Measurements from ENCODE around the gene ADAMTS2. TPM values are rescaled to one million over a fixed set of nuclear protein-coding genes. Genes with fewer than 3 reads are reported as not detected.
A peak's percentile ranks its signal among the peaks of the same experiment; 100 is the strongest.

The ADAMTS2 gene
- total and polyA plus RNA-seq, 2 of the 4 experiments (the other 2 are of a cell fraction): 19.0 to 58.8 TPM

DNA sequence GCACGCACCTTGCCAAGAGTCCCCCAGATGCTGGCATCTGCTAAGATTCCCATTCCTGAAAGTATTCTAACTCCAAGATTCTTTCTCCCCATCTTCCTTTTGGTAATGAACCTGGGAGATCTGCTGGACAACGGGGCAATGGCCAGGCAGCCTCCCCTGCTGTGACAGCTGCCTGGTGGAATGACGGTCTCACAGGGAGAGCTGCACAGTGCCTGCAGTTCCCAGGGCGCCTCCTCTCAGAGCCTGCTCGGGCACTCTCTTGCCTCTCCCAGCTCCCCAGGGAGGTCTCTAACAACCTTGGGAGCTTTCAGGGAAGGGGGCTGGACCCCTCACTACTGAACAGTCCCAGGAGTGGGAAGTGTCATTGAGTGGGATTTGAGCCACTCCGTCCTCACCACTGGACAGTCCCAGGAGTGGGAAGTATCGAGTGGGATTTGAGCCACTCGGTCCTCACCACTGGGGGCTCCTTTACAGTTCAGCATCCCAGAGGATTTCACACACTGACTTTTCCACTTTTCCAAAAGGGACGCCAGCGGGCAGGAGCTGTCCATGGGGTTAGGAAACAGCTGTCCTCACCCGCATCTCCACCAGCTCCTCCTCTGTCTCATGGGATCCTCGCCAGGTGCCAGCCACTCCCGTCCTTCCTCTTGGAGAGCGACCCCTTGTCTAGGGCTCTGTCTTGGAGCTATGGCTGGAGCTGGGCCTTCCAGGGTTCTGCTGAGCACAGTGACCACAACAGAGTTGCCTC, 65.7 kb downstream of the ADAMTS2 start:
- H3K4ac ChIP-seq (ENCODE audit: low read depth, low read length): peak overlapping the region; percentile 33; the same call in 1 of the 2 replicates
- H3K4me3 ChIP-seq (ENCODE audit: insufficient read depth, low read depth, low read length): no peak overlapping the region
- no peak overlapping the region for H2BK5ac ChIP-seq (ENCODE audit: low read depth, low read length, poor library complexity, severe bottlenecking)
- no peak overlapping the region for H3K56ac ChIP-seq (ENCODE audit: extremely low read depth, insufficient read depth, low read length)
- 0 out of 3 replicates have a peak overlapping the region, but pooled peaks have one; percentile 0 for H2BK15ac ChIP-seq (ENCODE audit: low read depth, low read length)
- no peak overlapping the region for H3K14ac ChIP-seq (replicated peaks; ENCODE audit: low read depth, low read length)
- no peak overlapping the region for H3K4me2 ChIP-seq (ENCODE audit: low read depth, low read length)
- no peaks in the 10 kb centered on the region for H3K36me3 ChIP-seq (ENCODE audit: control insufficient read depth, insufficient read depth, low read length)
- no peaks in the 10 kb centered on the region for H4K20me1 ChIP-seq (ENCODE audit: insufficient read depth, low read length)
- dilution Hi-C loops (cut with HindIII; ENCODE audit: low sequenced_read_pairs, unreplicated experiment) (no loop called here), intact Hi-C loops (cut with micrococcal nuclease) (no loop called here), in situ Hi-C loops (cut with MboI; ENCODE audit: low sequenced_read_pairs) (no loop called here)
- ChIA-PET CTCF (no interaction called here), POLR2A (ENCODE audit: unreplicated experiment) (no interaction called here)
- H3K23ac ChIP-seq (ENCODE audit: low read depth, low read length): no peak overlapping the region
- H4K91ac ChIP-seq (ENCODE audit: insufficient read depth, low read depth, low read length): no peak overlapping the region; the same call in 1 of the 2 replicates
- no peak for ATAC-seq (ENCODE audit: low read depth)
- WGBS, 2 experiments (ENCODE audit: extremely low coverage in 2 of 2, insufficient read length in 1 of 2): no CpG with 5 or more reads among the region's 14 CpGs
- TF ChIP-seq FOS (IDR thresholded peaks at IDR 0.05; ENCODE audit: low read depth, low read length): no peak
- TF ChIP-seq RFX5 (IDR thresholded peaks at IDR 0.05; ENCODE audit: low read depth, low read length): no peak
- no peak for TF ChIP-seq CHD1 (IDR thresholded peaks at IDR 0.05; ENCODE audit: low read depth, low read length)
- no peak for TF ChIP-seq RCOR1 (IDR thresholded peaks at IDR 0.05; ENCODE audit: insufficient replicate concordance, low read length)
- no peak for TF ChIP-seq SMC3 (IDR thresholded peaks at IDR 0.05; ENCODE audit: low read depth, low read length)
- TF ChIP-seq, protein P1, sequence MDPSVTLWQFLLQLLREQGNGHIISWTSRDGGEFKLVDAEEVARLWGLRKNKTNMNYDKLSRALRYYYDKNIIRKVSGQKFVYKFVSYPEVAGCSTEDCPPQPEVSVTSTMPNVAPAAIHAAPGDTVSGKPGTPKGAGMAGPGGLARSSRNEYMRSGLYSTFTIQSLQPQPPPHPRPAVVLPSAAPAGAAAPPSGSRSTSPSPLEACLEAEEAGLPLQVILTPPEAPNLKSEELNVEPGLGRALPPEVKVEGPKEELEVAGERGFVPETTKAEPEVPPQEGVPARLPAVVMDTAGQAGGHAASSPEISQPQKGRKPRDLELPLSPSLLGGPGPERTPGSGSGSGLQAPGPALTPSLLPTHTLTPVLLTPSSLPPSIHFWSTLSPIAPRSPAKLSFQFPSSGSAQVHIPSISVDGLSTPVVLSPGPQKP (IDR thresholded peaks at IDR 0.05; ENCODE audit: borderline replicate concordance, low read depth, low read length): no peak
- TF ChIP-seq USF2 (IDR thresholded peaks at IDR 0.05; ENCODE audit: low read depth, low read length): no peak
- no peak for TF ChIP-seq MAZ (IDR thresholded peaks at IDR 0.05; ENCODE audit: borderline replicate concordance, low read depth, low read length)
- no peak for TF ChIP-seq CTCF (conservative IDR thresholded peaks at IDR 0.05; ENCODE audit: low read depth, low read length)
- TF ChIP-seq POLR2A (IDR thresholded peaks at IDR 0.05; ENCODE audit: low read depth, low read length): no peak
- TF ChIP-seq BHLHE40 (IDR thresholded peaks at IDR 0.05; ENCODE audit: low read depth, low read length): no peak
- TF ChIP-seq CEBPB (IDR thresholded peaks at IDR 0.05; ENCODE audit: low read depth, low read length): no peak
- H3K27ac ChIP-seq (ENCODE audit: insufficient read depth, low read length): no peak overlapping the region
- H3K27me3 ChIP-seq (ENCODE audit: control insufficient read depth, insufficient read depth, low read length): no peaks in the 10 kb centered on the region
- H3K4me1 ChIP-seq (ENCODE audit: control insufficient read depth, insufficient read depth, low read length): peaks cover 29% of the 10 kb centered on the region
- H4K5ac ChIP-seq (ENCODE audit: low read depth, low read length): no peak overlapping the region
- BruUV-seq (replicated peaks): no TSS peak
- H2BK120ac ChIP-seq (ENCODE audit: low read depth, low read length): 0 out of 2 replicates have a peak overlapping the region, but pooled peaks have one; percentile 30
- H2AK5ac ChIP-seq (ENCODE audit: low read depth, low read length): peak overlapping the region; percentile 66
- H3K9me3 ChIP-seq (ENCODE audit: control insufficient read depth, insufficient read depth, low read length): no peaks in the 10 kb centered on the region
- H3K79me1 ChIP-seq (ENCODE audit: low read depth in 1 of 2, low read length in 2 of 2): peaks cover 22 to 55% of the 10 kb centered on the region in 2 experiments
- H3K18ac ChIP-seq (ENCODE audit: low read depth, low read length): no peak overlapping the region
- no peak overlapping the region for H3K9ac ChIP-seq (ENCODE audit: low read depth, low read length)
- no peak overlapping the region for H2AK9ac ChIP-seq (replicated peaks; ENCODE audit: low read depth, low read length, poor library complexity)
- no peak for DNase-seq
- H2AFZ ChIP-seq (replicated peaks; ENCODE audit: low read length, poor library complexity): peak overlapping the region; percentile 14
- peak overlapping the region; percentile 0; the same call in 1 of the 2 replicates for H2BK20ac ChIP-seq (ENCODE audit: low read depth, low read length)
- peaks cover 27% of the 10 kb centered on the region for H3K9me1 ChIP-seq (ENCODE audit: insufficient read depth, low read length)
- no peak overlapping the region for H4K8ac ChIP-seq (ENCODE audit: low read depth in 2 of 2, low read length in 2 of 2)
